GM12875 (cell line): Measurements from ENCODE around the gene MLF2.

Source experiments
- H3K4me3 ChIP-seq: one replicate; pipeline ENCODE4 v1.5.1; 2011; ENCODE audit warnings: low read depth, low read length, control low read depth
- TF ChIP-seq, protein P1 (sequence below): IDR thresholded peaks from 2 replicates; pipeline ENCODE4 v1.5.1; 2011; ENCODE audit warnings: low read depth, mild to moderate bottlenecking, control low read depth, inconsistent platforms, low read length, moderate library complexity, borderline replicate concordance; ENCODE audit not compliant: insufficient read depth

The MLF2 gene

DNA sequence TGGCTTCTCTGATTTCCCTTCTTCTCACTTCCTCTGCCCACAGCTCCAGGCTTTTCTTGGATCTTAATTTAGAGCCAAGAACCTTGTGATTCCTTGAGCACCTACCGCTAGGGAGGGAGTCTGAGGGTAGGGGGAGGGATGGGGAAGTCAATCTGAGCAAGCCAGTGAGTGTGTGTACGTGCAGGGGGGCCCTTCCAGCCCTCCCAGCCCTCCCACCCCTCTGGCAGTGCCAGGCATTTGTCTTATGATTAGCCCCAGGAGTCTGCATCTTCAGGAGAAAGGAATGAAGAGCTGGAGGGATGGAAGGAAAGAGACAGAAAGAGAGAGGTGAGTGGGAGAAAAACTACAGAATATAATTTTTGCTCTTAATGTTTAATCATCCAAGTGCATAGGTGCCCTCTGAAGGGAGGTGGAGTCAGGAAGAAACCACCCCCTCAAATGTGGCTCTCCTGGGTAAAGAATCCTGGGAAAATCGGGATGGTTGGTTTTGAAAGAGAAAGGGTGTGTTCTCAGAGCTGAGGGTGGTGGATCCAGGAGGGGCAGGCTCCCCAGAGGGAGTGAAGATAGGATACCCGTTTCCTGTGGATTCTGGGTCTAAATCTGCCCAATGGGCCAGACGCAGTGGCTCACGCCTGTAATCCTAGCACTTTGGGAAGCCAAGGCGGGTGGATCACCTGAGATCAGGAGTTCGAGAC lies 54.4 kb downstream of the MLF2 start:
- H3K4me3 ChIP-seq = no peak overlapping the region
- TF ChIP-seq, protein P1, sequence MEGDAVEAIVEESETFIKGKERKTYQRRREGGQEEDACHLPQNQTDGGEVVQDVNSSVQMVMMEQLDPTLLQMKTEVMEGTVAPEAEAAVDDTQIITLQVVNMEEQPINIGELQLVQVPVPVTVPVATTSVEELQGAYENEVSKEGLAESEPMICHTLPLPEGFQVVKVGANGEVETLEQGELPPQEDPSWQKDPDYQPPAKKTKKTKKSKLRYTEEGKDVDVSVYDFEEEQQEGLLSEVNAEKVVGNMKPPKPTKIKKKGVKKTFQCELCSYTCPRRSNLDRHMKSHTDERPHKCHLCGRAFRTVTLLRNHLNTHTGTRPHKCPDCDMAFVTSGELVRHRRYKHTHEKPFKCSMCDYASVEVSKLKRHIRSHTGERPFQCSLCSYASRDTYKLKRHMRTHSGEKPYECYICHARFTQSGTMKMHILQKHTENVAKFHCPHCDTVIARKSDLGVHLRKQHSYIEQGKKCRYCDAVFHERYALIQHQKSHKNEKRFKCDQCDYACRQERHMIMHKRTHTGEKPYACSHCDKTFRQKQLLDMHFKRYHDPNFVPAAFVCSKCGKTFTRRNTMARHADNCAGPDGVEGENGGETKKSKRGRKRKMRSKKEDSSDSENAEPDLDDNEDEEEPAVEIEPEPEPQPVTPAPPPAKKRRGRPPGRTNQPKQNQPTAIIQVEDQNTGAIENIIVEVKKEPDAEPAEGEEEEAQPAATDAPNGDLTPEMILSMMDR = no peak
